HuH-7 (cell line): ENCODE measurements around the gene TINAGL1.

ENCODE experiments used
- DNase-seq: peaks from one replicate; pipeline ENCODE4 v3.0.0; 2011; ENCODE audit warnings: low spot score

The TINAGL1 gene

DNA sequence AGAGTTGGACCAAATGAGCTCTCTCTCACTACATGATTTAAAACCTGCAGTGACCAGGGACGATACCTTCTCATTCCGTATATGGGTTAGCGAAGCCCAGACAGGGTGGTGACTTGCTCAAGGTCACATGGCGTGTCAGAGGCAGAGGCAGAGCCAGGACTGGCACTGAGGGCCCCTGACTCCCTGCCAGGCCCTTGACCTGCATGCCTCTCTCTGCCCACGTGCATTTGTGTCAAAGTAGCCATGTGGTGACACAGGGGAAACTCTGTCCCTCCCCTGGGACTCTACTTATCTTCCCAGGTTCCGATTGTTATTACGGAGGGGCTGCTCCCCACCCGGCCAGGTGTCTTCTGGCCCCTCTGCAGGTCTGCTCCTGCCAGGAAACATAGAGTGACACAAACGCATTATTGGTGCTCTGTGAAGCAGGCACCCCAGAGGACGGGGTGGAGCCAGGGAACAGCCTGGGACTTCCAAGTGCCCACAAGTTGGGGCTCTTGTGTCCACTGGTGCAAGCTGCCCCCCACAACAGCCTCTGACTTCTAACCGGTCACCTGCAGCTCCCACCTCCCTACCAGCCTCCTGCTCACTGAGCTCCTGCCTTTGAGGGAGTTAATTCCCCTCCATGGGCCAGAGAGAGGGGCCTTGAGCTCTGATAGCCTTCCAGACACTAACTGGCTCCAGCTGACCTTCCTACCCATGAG lies 7.3 kb upstream of the TINAGL1 start:
- no peak for DNase-seq

DNA sequence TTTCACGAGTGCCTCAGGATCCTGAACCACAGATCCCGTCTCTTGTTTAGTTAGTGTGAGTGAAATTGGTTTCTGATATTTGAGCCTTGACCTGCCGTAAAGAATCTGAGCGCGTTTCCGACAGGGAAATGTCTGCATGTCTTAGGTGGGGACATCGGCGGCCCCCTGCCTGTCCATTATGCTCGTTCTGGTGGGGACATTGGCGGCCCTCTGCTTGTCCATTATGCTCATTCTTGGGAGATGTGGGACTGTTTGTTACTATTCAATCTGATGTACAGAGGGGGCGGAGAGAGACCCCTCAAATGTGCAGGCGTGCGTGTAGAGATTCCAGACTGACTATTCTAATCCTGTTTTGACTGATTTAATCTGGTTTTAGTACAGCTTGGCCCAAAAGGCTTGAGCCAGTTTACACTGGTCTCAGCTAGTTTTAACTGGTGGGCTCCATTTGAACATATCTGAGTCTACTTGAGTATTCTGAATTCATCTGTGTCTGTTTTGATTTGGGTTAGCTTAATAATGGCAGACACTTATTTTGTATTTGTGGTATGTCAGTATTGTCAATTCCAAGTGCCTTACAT lies 6.6 kb upstream of the TINAGL1 start:
- no peak for DNase-seq

DNA sequence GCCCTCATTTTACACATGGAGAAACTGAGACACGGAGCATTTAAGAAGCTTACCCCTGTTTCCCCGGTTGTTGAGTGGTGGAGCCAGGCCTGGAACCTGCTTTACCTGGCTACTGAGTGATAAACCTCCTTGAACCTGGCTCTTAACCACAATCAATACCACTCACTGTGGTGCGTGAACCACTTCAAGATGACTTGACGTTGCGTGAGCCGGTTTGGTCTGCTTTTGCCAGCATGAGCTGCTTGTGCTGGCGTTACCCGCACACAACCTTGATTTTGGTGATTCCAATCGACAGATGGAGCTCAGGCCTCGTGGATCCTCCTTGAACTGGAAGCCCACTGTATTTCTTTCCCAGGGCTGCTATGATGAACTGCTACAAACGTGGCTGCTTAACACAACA lies 6.1 kb upstream of the TINAGL1 start:
- no peak for DNase-seq

- no peak for DNase-seq
Observed at GRCh38 chr1:31570906-31571305, 5.4 kb upstream of the TINAGL1 start.

- no peak for DNase-seq
Observed at GRCh38 chr1:31571340-31572295, 4.7 kb upstream of the TINAGL1 start.

- no peak for DNase-seq
Observed at GRCh38 chr1:31572323-31573104, 3.8 kb upstream of the TINAGL1 start.

GRCh38 chr1:31573261-31573660 lies 3.1 kb upstream of the TINAGL1 start:
- DNase-seq = no peak

DNA sequence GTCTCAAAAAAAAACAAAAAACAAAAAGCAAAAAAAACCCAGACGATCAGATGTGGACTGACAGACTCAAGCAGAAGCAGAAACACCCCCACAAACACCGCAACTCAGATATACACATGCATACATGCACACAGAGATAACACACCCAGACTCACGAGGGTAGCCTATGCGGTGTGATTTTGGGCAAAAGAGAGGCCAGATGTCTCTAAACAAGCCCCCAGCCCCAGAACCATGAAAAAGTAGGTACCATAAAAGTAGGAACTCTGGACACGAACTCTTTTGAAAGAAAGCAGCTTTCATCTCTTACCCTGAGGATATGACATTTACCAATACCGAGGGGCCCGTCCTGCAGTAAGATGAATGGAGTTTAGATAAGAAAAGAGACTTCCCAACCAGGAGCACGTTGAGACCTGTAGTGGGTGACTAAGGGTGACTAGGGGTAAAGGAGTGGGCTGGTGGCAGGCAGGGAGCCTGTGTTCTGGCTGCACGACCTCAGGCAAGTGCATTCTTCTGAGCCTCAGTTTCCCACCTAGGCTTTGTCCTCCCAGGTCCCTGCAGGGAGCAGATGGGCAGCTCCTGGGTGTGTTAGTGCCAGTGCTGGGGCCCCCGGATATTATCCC lies 1.5 kb upstream of the TINAGL1 start:
- no peak for DNase-seq

GRCh38 chr1:31575369-31576140 lies 760 bp upstream of the TINAGL1 start:
- peak; percentile 74 for DNase-seq

- DNase-seq = no peak
Observed at GRCh38 chr1:31576743-31577455, 584 bp downstream of the TINAGL1 start.

- no peak for DNase-seq
Observed at GRCh38 chr1:31577515-31578192, 1.3 kb downstream of the TINAGL1 start.

- DNase-seq = no peak
Observed at GRCh38 chr1:31579374-31579773, 3.1 kb downstream of the TINAGL1 start.

- DNase-seq = no peak
Observed at GRCh38 chr1:31580513-31580870, 4.2 kb downstream of the TINAGL1 start.

DNA sequence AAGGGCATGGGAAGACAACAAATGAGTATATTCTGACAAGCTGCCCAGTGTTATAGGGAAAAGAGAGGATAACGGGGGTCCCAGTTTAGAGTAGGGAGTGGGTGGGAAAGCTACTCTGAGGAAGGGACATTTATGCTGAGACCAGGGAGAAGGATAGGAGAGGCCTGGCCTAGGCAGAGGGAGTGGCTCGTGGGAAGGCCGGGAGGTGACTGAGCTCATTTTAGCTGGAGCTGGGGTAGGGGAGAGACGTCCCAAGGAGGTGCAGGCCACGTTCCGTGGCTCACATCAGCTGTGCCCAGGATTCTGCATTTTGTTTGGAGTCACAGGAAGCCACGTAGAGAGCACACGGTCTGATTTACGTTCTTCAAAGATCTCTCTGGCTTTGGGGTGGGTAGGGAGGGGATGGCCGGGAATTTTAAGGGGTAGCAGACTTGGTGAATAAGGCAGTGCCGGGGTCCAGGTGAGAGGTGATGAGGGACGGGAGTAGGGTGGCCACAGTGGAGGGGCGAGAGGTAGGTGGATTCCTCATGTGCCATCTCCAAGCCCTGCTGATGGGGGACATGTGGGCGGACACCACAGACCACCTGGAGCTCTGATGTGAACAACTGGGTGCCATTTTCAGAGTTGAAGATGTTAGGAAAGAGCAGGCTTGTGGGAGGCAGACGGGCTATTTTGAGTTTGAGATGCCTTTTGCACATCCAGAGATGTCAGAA lies 4.7 kb downstream of the TINAGL1 start:
- DNase-seq = no peak

DNA sequence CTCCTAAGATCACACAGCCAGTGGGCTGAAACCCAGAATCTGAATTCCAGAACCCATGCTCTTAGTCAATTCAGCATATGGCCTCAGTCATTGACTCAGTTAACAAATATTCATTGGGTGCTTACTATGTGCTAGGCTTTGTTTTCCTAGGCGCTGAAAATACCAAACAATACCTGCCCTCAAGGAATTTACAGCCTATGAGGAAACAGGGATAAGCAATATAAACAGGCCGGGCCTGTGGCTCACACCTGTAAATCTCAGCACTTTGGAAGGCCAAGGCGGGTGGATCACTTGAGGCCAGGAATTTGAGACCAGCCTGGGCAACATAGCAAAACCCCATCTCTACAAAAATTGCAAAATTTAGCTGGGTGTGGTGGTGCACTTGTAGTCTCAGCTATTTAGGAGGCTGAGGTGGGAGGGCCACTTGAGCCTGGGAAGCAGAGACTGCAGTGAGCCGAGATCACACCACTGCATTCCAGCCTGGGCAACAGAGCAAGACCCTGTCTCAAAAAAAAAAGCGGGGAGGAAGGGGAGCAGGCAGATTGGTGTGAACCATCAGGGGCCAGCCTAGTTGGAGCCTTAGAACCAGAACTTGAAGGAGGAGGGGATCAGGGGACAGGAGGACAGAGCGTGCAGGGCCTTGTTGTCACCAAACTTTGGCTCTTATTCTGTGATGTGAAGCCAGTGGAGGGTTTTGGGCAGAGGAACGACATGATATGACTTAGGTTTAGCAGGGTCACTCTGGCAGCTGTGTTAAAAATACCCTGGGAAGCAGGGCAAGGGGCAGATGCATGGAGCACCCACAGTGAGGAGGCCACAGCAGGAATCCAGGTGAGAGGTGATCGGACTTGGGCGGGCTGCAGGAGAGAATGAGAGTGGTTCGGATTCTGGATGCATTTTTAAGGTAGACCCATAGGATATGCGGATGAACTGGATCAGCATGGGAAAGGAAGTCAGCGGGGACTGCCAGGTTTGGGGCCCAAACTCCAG lies 5.8 kb downstream of the TINAGL1 start:
- DNase-seq = no peak

- no peak for DNase-seq
Observed at GRCh38 chr1:31583082-31583994, 7.0 kb downstream of the TINAGL1 start.
